HFFc6 (cell line): Measurements from ENCODE around the gene APMAP. TPM values are rescaled to one million over a fixed set of nuclear protein-coding genes. Genes with fewer than 3 reads are reported as not detected.

Source experiments
- DNase-seq: peaks from one replicate; pipeline ENCODE4 v3.0.0-alpha.2; 2018
- H3K27ac Mint-ChIP-seq: 2 replicates; pipeline ENCODE4 v1.8.0; 2020; ENCODE audit warnings: mild to moderate bottlenecking, mixed read lengths
- H3K27me3 Mint-ChIP-seq: 2 replicates; pipeline ENCODE4 v1.8.0; 2021; ENCODE audit warnings: mild to moderate bottlenecking, moderate library complexity, mixed read lengths; ENCODE audit not compliant: insufficient read depth
- H3K36me3 Mint-ChIP-seq: 2 replicates; pipeline ENCODE4 v1.8.0; 2021; ENCODE audit warnings: low read depth, mixed read lengths
- H3K4me1 Mint-ChIP-seq: 2 replicates; pipeline ENCODE4 v1.8.0; 2020; ENCODE audit warnings: low read depth, mixed read lengths
- H3K4me3 Mint-ChIP-seq: 2 replicates; pipeline ENCODE4 v1.8.0; 2020; ENCODE audit warnings: mild to moderate bottlenecking, moderate library complexity, mixed read lengths
- H3K9me3 Mint-ChIP-seq: 2 replicates; pipeline ENCODE4 v1.8.0; 2020; ENCODE audit warnings: mild to moderate bottlenecking, mixed read lengths
- total RNA-seq, 6 experiments: library from RNA; stranded (reverse); fragmentation: NEBNext Ultra II Directional; extraction: Animal tissue kit (Norgen Biotek cat#: 25700); gene quantifications; 2 replicates in 1 of 6; 3 replicates in 5 of 6; pipeline ENCODE4 v1.2.3, GENCODE V29; 2021
- TF ChIP-seq, protein P1 (sequence below): fragments of 200-600 bp; sonication (generic); IDR thresholded peaks from 2 replicates; pipeline ENCODE4 v1.5.0; 2021; ENCODE audit warnings: antibody characterized with exemption, mild to moderate bottlenecking

Gene APMAP
- total RNA-seq, 6 experiments from 2014 or later = 119 to 137 (median 129) TPM

DNA sequence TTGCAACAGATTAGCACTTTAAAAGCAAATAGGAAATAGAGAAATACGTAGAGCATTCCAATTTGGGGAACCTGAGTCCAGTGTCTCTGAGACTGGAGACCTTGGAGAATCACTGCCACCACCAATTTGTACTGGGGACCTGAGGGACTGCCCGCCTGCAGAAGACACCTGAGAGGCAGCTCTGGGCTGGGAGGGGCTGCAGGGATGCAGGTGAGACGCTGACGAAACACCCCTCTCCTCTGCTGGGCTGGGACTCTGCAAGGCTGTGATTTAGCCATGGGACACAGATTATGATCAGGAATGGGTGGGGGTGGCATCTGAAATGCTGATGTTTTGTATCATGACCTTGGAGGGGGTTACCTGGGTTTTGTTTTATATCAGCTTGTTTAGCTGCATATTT lies 7.0 kb upstream of the APMAP start:
- no peak overlapping the region for H3K4me3 Mint-ChIP-seq
- H3K36me3 Mint-ChIP-seq = no peaks in the 10 kb centered on the region
- H3K27me3 Mint-ChIP-seq = peaks cover 20% of the 10 kb centered on the region
- H3K9me3 Mint-ChIP-seq = no peaks in the 10 kb centered on the region
- DNase-seq = no peak
- H3K27ac Mint-ChIP-seq = no peak overlapping the region
- H3K4me1 Mint-ChIP-seq = peaks cover 33% of the 10 kb centered on the region
- TF ChIP-seq, protein P1, sequence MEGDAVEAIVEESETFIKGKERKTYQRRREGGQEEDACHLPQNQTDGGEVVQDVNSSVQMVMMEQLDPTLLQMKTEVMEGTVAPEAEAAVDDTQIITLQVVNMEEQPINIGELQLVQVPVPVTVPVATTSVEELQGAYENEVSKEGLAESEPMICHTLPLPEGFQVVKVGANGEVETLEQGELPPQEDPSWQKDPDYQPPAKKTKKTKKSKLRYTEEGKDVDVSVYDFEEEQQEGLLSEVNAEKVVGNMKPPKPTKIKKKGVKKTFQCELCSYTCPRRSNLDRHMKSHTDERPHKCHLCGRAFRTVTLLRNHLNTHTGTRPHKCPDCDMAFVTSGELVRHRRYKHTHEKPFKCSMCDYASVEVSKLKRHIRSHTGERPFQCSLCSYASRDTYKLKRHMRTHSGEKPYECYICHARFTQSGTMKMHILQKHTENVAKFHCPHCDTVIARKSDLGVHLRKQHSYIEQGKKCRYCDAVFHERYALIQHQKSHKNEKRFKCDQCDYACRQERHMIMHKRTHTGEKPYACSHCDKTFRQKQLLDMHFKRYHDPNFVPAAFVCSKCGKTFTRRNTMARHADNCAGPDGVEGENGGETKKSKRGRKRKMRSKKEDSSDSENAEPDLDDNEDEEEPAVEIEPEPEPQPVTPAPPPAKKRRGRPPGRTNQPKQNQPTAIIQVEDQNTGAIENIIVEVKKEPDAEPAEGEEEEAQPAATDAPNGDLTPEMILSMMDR = no peak

DNA sequence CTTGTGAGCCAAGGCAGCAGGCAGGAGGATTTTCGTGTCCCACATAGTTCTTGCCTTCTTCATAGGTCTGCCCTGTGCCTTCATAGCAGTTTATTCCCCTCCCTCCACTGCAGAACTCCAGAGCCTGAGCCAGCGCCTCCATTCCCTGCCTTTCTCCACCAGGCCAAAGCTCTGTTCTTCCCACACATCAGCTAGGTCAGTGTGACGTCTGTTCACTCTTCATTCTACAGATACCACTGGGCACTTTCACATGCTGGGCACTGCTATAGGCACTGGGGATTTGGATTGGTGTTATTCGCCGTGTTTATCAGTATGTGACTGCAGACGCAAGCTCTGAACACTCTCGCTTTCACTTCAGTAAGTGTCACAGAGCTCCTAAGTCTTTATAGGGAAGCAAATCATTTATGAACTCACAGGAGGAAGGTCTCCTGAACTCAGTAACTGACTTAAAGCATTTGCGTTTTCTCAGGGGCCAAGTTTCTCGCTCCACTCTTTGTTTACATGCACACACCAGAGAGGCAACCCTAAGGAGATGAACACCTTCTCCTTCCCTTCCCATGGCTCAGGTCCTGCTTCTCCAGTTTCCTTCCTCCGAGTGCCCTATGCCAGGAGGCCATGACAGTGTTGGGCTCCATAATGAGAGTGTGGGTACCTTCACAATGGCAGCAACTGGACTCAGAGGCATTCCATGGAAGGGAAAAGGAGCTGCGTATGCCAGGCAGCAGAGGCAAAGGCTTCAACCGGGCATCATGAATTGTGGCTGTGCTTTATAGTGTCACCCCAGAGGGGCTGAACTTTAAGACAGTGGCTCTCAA lies 6.3 kb upstream of the APMAP start:
- Mint-ChIP-seq H3K27me3 (peaks cover 20% of the 10 kb centered on the region), H3K4me3 (no peak overlapping the region), H3K27ac (no peak overlapping the region), H3K36me3 (no peaks in the 10 kb centered on the region), H3K9me3 (no peaks in the 10 kb centered on the region), H3K4me1 (peaks cover 41% of the 10 kb centered on the region)
- TF ChIP-seq, protein P1 = no peak
- DNase-seq = no peak

DNA sequence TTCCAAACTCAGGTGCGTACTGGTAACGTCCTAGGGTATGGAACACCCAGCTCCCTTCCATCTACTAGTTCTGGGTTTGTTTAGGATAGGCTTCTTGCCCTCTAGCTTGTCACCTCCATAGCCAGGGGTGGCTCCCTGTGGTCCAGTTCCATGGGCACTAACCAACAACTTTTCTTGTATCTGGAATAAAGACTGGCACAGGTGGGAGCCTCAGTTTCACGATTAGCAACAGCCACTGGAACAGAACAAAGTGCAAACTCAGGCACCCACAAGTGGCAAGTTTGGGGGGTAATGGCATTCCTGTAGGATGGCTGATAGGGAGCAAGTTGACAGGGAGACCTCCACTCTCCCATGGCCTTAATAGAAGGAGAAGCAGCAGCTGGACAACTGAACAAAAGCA lies 5.6 kb upstream of the APMAP start:
- H3K9me3 Mint-ChIP-seq = no peaks in the 10 kb centered on the region
- no peaks in the 10 kb centered on the region for H3K36me3 Mint-ChIP-seq
- TF ChIP-seq, protein P1 = no peak
- H3K4me3 Mint-ChIP-seq = no peak overlapping the region
- no peak overlapping the region for H3K27ac Mint-ChIP-seq
- peaks cover 20% of the 10 kb centered on the region for H3K27me3 Mint-ChIP-seq
- H3K4me1 Mint-ChIP-seq = peaks cover 48% of the 10 kb centered on the region
- DNase-seq = no peak

DNA sequence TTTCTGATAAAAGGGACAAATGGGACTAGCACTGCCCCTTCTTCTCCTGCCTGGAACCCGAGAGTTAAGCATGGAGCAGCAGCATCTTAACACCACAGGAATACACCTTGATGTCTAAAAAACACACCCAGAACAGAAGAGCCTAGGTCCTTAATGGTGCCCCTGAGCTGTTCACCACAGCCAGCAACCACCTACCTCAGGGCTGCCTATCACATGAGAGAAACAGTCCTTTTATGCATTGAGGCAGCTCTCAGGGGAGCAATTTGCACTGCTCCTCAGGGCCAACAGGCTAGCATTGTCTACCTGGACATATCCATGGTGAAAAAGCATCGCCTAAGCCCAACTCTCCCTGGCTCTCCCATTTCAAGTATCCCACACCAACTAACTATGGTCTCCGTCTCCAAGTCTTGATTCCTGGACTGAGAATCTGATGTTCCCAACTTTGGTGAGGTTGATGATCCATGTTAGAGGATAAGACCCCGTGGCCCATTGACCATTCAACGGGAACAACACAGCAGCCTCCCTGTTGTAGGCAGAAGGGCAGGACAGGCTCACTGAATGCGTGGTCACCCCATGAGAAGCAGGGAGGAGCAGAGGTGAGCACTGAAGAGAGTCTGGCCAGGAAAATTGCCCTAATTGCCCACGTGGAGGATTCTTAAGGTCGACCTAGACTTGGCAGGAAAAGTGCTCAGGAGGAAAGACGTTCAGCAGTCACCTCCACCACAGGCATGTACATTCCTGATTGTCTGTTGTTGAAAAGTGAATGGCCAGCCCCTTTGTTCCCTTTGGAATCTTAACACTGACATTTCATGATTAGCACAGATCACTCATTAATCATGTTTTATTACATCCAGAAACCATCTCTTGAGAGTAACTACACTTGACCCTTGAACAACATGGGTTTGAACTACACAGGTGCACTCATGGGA lies 4.2 kb upstream of the APMAP start:
- Mint-ChIP-seq H3K36me3 (no peaks in the 10 kb centered on the region), H3K27me3 (peaks cover 16% of the 10 kb centered on the region), H3K27ac (no peak overlapping the region), H3K4me1 (peaks cover 53% of the 10 kb centered on the region), H3K4me3 (no peak overlapping the region), H3K9me3 (no peaks in the 10 kb centered on the region)
- DNase-seq = no peak
- TF ChIP-seq, protein P1 = no peak

DNA sequence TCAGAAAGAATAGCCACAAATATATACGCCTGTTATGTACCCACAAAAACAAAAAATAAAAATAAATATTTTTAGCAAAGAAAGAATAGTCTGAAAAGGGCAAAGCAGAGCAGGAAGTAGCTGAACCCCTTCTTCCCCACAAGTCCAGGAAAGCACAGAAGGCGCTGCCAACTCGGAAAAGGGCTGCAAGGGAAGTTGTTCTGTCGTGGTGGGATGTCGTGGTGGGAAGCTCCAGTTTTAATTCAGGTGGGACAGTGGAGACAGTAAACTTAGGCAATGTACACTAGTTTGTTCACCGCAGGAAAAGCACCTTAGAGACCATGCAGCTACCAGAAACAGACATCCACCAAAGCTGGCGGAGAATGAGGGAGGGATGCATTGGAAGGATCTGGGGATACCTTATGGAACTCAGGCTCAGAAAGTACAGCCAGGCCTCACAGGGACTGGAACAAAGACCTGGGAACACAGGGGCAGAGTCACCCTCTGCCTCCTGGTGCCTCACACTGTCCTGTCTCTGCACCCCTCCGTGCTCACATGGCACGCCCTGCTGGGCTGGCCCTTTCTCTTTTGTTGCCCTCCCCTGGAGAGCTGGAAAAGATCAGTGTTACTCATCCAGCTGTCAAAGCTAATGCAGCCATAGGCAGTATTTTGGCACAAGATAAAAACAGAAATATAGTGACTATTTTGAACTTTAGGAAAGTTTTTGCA lies 3.3 kb upstream of the APMAP start:
- Mint-ChIP-seq H3K27ac (no peak overlapping the region), H3K27me3 (peaks cover 16% of the 10 kb centered on the region), H3K4me1 (peaks cover 61% of the 10 kb centered on the region), H3K4me3 (no peak overlapping the region), H3K36me3 (no peaks in the 10 kb centered on the region; the same call in 1 of the 2 replicates), H3K9me3 (no peaks in the 10 kb centered on the region)
- DNase-seq = peak; percentile 5
- TF ChIP-seq, protein P1 = no peak
